ENCODE results near the gene TRMT1.

The TRMT1 gene

DNA sequence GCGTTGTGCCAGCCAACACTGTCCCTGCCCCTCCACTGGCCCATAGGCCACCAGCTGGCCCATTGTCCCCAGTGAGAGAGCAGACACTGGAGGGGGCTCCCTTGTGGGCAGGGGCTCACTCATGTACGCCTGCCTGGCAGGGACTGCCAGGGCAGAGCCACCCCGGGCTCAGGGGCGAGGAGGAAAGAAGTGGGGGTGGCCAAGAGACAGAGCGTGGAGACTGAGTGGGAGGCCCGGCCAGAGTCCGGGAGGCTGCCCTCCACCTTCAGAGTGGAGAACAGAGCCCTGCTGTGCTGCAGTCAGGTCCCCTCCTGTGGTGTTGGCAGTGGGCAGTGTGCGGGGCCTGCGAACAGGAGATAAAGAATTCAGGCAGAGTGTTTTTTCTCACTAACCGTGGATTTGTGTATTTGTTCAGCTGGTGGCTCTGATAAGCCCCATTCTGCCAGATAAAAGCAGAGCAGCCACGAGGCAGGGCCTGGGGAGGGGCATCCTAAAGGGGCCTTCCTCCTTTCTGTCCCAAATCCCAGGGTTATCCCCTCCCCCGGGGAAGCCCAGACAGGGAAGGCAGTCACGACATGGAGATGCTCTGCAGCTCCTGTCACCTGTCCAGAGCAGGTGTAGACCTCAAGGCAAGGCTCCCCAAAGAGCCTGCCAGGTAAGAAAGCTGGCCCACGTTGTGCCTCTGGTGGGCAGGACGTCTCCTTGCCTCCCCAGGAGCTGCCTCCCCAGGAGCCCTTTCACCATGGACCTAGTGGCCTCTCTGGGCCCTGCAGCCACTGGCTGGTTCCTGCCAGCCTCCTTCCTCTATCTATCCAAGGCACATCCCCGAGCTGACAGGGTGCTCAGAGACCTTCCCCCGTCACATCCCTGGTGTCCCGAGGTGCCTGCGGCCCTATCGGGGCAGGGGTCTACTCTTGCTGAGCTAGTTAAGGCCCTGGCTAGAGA lies 46.9 kb downstream of the TRMT1 start:
- FAIRE-seq: no peak

DNA sequence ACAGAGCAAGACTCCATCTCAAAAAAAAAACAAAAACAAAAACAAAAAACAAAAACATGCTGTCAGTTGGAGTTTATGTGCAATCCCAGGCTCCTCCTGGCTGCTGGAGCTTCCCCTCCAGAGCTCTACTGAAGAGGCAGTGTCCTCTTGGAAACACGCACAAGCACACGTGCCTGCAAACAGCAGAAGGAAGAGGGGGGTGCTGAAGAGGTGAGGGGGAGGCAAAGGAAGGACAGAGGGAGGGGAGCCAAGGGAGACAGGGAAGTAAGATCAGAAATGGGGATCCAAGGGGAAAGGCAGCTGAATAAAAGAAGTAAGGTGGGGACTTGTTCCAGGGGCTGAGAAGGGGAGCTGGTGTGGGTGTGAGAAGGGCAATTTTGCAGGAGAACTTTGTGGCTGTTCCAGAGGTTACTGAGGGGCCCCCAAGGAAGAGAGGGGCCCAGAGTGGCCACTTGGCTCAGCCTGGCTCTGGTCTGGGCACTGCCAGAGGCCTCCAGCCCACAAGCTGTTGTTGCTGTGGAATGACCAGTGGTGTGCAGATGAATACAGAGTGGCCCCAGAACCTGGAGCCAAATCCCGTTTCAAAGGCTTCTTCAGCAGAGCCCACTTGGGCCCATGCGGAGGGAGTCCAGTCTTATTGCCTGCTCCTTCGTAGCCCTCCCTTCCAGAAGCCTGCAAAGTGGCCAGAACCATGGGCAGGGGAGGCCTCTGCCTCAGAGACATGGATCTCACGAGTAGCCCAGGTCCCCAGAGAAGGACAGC lies 48.3 kb downstream of the TRMT1 start:
- no peak for FAIRE-seq

GRCh38 chr19:13066933-13067807 lies 49.4 kb downstream of the TRMT1 start:
- no peak for FAIRE-seq

DNA sequence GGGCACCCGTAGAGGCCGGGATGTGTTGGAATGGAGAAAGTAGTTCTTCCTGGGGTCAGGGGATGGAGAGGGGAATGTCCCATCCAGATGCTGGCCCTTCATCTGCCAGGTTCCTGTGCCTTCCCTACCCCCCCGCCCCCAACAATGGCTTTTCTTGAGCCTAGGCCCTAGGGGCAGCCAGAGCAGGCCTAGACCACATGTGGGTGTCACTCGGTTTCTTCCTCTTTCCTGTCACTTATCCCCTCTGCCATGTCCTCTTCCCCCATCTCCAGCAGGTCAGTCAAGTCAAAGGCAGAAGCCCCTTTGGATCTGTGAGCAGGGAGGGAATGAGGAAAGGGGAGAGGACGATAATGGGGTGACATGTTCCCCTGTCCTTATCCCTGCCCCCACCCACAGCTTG lies 50.3 kb downstream of the TRMT1 start:
- no peak for FAIRE-seq

DNA sequence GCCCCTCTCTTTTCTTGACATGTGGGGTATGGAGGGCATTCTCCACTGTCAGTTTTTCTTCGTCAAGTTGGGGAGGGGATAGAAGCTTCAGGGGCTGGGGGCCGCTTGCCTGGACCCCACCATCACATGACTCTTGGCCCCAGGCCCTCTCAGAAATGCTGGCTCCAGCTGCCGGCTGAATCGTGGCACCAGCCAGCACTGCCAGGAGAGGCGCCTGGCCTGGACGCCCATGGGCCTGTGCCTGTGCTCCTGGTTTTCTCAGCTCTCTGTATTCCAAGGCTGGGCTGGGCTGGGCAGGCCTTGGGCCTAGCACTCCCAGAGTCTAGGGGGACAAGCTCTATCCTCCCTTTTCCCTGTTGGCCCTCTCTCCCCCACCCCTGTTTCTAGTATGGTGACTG lies 52.4 kb downstream of the TRMT1 start:
- FAIRE-seq: no peak

DNA sequence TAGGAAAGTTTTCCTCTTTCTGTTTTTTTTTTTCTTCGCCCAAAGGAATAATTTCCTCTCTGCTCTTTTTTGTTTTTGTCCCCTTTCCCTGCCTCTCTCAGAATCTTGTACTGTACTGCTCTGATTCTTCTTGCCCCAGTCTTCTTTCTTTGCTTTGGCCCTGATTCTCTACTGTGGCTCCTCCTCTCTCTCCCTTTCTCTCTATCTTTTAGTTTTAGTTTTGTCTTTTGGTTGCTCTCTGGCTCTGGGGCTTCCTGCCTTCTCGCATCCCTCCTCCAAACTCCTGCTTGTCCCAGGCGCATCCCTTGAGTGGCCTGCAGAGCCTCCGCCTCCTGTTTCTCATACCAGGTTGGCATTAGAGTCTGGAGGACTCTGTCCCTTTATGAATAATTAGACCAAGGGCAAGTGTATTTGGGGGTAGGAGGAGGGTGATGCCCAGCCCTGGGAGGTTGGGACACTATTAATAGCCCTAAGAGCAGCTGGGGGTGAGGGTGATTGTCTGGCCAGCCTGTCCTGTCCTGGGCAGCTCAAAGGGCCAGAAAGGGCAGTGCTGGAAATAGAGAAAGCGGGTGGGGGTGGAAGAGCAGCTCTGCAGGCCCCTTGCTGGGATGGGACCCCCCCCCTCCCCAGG lies 53.0 kb downstream of the TRMT1 start:
- no peak for FAIRE-seq

- no peak for FAIRE-seq
These were observed 54.2 kb downstream of the TRMT1 start for GRCh38 chr19:13062317-13062716.

DNA sequence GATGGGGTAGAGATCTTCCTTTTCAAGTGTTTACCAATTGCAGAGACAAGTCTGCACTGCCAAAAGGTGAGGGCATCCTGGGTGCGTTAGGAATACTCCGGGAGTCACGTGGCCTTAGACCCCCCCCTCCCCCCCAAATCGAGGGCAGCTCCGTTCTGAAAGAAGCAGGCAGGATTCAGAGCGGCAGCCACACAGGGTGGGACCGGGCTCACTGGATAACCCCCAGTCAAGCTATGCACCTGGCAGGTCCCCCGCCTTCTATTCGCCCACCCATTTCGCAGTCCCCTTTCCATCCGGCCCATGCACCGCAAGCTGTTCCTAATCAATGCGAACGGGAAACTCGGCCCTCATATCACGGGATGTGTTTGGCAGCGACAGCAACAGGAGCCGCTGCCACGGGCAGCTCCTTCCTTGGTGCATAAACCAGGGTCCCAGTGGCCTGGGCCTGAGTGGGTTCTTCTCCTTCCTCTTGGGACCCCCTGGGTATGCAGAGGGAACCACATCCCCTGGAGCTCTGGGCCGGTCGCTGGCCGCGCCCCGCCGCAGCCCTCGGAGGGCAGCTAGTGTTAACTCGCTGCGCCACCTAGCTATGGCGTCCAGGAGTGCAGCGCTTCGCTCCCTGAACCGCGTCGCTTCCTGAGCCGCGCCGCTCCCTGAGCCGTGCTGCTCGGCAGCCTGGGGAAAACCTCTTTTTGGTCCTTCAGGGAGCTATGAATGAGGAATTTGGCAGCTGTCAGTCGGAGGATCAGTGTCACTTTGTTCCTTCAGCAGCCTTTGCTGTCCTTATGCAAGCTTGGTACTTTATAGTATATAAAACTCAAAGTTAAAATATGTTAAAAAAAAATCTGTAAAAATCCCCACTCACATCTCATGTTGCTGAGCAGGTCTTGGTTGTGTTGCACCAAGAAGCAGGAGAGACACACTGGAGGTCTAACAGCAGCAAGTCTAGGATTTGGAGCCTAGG lies 55.3 kb downstream of the TRMT1 start:
- FAIRE-seq: no peak

GRCh38 chr19:13060233-13060963 lies 56.1 kb downstream of the TRMT1 start:
- FAIRE-seq: no peak

GRCh38 chr19:13058951-13059660 lies 57.4 kb downstream of the TRMT1 start:
- FAIRE-seq: no peak

- FAIRE-seq: no peak
These were observed 58.8 kb downstream of the TRMT1 start for GRCh38 chr19:13057744-13058143.

DNA sequence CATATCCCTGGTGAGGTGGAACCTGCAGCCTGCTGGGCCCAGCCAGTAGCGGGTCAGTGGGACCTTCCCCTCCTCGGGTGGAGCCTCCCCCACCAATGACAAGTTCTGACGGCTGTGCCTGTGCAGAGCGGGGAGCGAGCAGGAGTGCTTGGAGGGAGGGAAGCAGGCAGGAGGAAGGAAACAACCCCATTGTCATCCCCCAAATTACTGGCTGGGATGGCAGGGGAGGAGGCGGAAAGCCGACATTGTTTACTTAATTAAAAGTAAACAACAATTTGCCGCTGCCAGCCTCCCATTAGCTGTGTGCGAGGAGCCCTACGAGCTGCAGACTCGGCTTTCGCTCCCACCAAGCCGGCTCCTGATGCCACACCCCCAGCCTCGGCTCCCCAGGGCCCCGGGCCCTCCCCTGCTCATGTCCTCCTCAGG lies 59.4 kb downstream of the TRMT1 start:
- FAIRE-seq: no peak

GRCh38 chr19:13056052-13056660 lies 60.4 kb downstream of the TRMT1 start:
- no peak for FAIRE-seq

GRCh38 chr19:13055213-13056051 lies 61.1 kb downstream of the TRMT1 start:
- no peak for FAIRE-seq
